Stimulated activated CD4-positive, alpha-beta T cell treated with anti-CD3 and anti-CD28 coated beads, TNF-alpha, amount 100 ng/mL, for 4 hours (primary cell): Measurements from ENCODE around the gene PPOX.

ENCODE experiments used
- DNase-seq, 3 experiments: peaks; one replicate each; pipeline ENCODE4 v3.0.0-alpha.2; 2020; ENCODE audit warnings: low read depth in 3 of 3

PPOX gene

GRCh38 chr1:161197560-161198193 is 31.5 kb downstream of the PPOX start:
- no peak for DNase-seq

GRCh38 chr1:161198194-161198896 is 32.1 kb downstream of the PPOX start:
- DNase-seq, result no peak

GRCh38 chr1:161198897-161199431 is 32.7 kb downstream of the PPOX start, which contains the start of gene ADAMTS4:
Gene ADAMTS4 (minus strand): TSS chr1:161199054. CDS start chr1:161198627, 427 bp downstream.
- no peak for DNase-seq

- DNase-seq, result no peak
Measured at GRCh38 chr1:161199506-161200139, 33.4 kb downstream of the PPOX start.

GRCh38 chr1:161200421-161200991 is 34.3 kb downstream of the PPOX start:
- DNase-seq, result no peak

GRCh38 chr1:161200992-161201835 is 35.0 kb downstream of the PPOX start:
- no peak for DNase-seq

- peak; percentile 75 to 93 (median 89) for DNase-seq
Measured at GRCh38 chr1:161201836-161202712, 35.8 kb downstream of the PPOX start, which contains the start of gene NDUFS2. Gene NDUFS2 (plus strand): TSS chr1:161202367. CDS start chr1:161202386, 19 bp downstream.

- no peak for DNase-seq
Measured at GRCh38 chr1:161206411-161207140, 40.4 kb downstream of the PPOX start.

- DNase-seq, result no peak
Measured at GRCh38 chr1:161207173-161207572, 40.9 kb downstream of the PPOX start.

GRCh38 chr1:161209790-161210409 is 43.7 kb downstream of the PPOX start:
- DNase-seq, result peak; percentile 33 to 52 (median 44)

- DNase-seq, result no peak
Measured at GRCh38 chr1:161214369-161214768, 48.1 kb downstream of the PPOX start.

- DNase-seq, result no peak
Measured at GRCh38 chr1:161215076-161215475, 48.9 kb downstream of the PPOX start, which contains the start of gene FCER1G. Gene FCER1G (plus strand): TSS chr1:161215295. CDS start chr1:161215322, 27 bp downstream.

GRCh38 chr1:161216945-161217712 is 50.9 kb downstream of the PPOX start:
- no peak for DNase-seq

GRCh38 chr1:161217831-161218230 is 51.6 kb downstream of the PPOX start:
- DNase-seq, result no peak

- no peak for DNase-seq
Measured at GRCh38 chr1:161218301-161219077, 52.3 kb downstream of the PPOX start.

GRCh38 chr1:161219078-161219892 is 53.1 kb downstream of the PPOX start:
- no peak for DNase-seq
